Uterus (tissue), 2 donors: ENCODE results near the gene LRP3.
"Not testable (repeated sequence)": the region's sequence is repeated elsewhere in the genome, so short reads cannot be mapped to it uniquely, and the experiment has no call there.

Source experiments
- POLR2A ChIP-seq, 2 donors: fragments of 450-650 bp; IDR thresholded peaks; one replicate each; pipeline ENCODE4 v1.6.1; 2016; ENCODE audit warnings: antibody characterized with exemption in 2 of 2, mild to moderate bottlenecking in 1 of 2, moderate library complexity in 1 of 2
- TF ChIP-seq, protein P1 (sequence below), 4 experiments: fragments of 200-600 bp in 2 of 4; fragments of 450-650 bp in 2 of 4; sonication (generic) in 2 of 4; IDR thresholded peaks; one replicate each; pipeline ENCODE4 v1.5.1; 2016 to 2019; ENCODE audit warnings: antibody characterized with exemption in 4 of 4, mild to moderate bottlenecking in 2 of 4, moderate library complexity in 1 of 4

DNA sequence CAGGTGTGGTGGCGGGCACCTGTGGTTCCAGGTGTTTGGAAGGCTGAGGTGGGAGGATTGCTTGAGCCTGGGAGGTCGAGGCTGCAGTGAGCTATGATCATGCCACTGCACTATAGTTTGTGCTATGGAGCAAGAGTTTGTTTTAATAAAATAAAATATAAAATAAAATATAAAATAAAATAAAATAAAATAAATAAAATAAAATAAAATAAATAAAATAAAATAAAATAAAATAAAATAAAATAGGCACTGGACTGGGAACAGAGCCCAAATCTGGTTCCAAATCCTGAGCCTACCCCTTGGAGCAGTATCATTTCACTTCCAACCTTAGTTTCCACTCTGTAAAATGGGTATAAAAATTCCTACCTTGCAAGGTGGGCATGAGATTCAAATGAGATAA lies 28.1 kb downstream of the LRP3 start:
- TF ChIP-seq, protein P1, sequence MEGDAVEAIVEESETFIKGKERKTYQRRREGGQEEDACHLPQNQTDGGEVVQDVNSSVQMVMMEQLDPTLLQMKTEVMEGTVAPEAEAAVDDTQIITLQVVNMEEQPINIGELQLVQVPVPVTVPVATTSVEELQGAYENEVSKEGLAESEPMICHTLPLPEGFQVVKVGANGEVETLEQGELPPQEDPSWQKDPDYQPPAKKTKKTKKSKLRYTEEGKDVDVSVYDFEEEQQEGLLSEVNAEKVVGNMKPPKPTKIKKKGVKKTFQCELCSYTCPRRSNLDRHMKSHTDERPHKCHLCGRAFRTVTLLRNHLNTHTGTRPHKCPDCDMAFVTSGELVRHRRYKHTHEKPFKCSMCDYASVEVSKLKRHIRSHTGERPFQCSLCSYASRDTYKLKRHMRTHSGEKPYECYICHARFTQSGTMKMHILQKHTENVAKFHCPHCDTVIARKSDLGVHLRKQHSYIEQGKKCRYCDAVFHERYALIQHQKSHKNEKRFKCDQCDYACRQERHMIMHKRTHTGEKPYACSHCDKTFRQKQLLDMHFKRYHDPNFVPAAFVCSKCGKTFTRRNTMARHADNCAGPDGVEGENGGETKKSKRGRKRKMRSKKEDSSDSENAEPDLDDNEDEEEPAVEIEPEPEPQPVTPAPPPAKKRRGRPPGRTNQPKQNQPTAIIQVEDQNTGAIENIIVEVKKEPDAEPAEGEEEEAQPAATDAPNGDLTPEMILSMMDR (IDR thresholded peaks at IDR 0.05), result not testable (repeated sequence)
- not testable (repeated sequence) for TF ChIP-seq POLR2A (IDR thresholded peaks at IDR 0.05)
